A549 (cell line): ENCODE data around the gene TEKTIP1. TPM values are rescaled to one million over a fixed set of nuclear protein-coding genes. Genes with fewer than 3 reads are reported as not detected.
A peak's percentile ranks its signal among the peaks of the same experiment; 100 is the strongest.

Experiments used
- ATAC-seq, 2 experiments: fragments of 200-7000 bp in 1 of 2; fragments of >200 bp in 1 of 2; cut with Nextera tagmentation in 1 of 2; cut with Tn5 transposase in 1 of 2; 3 replicates each; pipeline versions ENCODE4 v1.8.0 to v1.9.1; 2018 to 2020; ENCODE audit warnings: mild to moderate bottlenecking in 1 of 2, moderate library complexity in 1 of 2
- CTCF ChIA-PET: fragments of 300-600 bp; sonication (Branson Sonifier 250); formaldehyde crosslinking; extraction: SDS; loops from one replicate; lab custom pipeline; 2021; ENCODE audit warnings: antibody characterized with exemption, inconsistent platforms; lab: Yijun Ruan, JAX
- POLR2A ChIA-PET: fragments of 350-600 bp; formaldehyde crosslinking; extraction: SDS; loops from one replicate; lab custom pipeline; 2021; ENCODE audit warnings: antibody characterized with exemption, inconsistent platforms; lab: Yijun Ruan, JAX
- DNase-seq, 2 experiments: peaks; one replicate each; pipeline versions ENCODE4 v3.0.0 to v3.0.0-alpha.2; 2011 to 2016; ENCODE audit warnings: low read depth in 1 of 2, low spot score in 1 of 2
- FAIRE-seq: peaks from 2 replicates; lab custom pipeline; 2011; peaks lifted over from hg19 to GRCh38; lab: Jason Lieb, UNC
- H3K27ac ChIP-seq, 2 experiments: fragments of >200 bp; sonication (Bioruptor Twin); formaldehyde crosslinking; 3 replicates each; pipeline ENCODE4 v1.5.1; 2016 to 2017
- H3K4me1 ChIP-seq: fragments of >200 bp; sonication (Bioruptor Twin); formaldehyde crosslinking; 3 replicates; pipeline ENCODE4 v1.6.1; 2016
- H3K4me2 ChIP-seq: fragments of >200 bp; sonication (Bioruptor Twin); formaldehyde crosslinking; 3 replicates; pipeline ENCODE4 v1.6.1; 2016
- H3K4me3 ChIP-seq: fragments of >200 bp; sonication (Bioruptor Twin); formaldehyde crosslinking; 3 replicates; pipeline ENCODE4 v1.5.1; 2016
- H3K9me3 ChIP-seq: fragments of >200 bp; sonication (Bioruptor Twin); formaldehyde crosslinking; 3 replicates; pipeline ENCODE4 v1.6.1; 2016
- CEBPB ChIP-seq, 2 experiments: fragments of >200 bp in 1 of 2; sonication (Bioruptor Twin) in 1 of 2; formaldehyde crosslinking in 1 of 2; IDR thresholded peaks; 2 replicates each; pipeline ENCODE4 v1.6.1; 2012 to 2016
- EHMT2 ChIP-seq: fragments of 200-600 bp; sonication (generic); IDR thresholded peaks from 2 replicates; pipeline ENCODE4 v1.6.1; 2016; ENCODE audit warnings: antibody characterized with exemption, low read depth, mild to moderate bottlenecking, moderate library complexity
- FOXS1 ChIP-seq: fragments of 250-450 bp; sonication (Bioruptor Pico); IDR thresholded peaks from 2 replicates; pipeline ENCODE4 v1.5.0; 2020; ENCODE audit warnings: mild to moderate bottlenecking, moderate library complexity
- HOXB13 ChIP-seq: fragments of 250-450 bp; sonication (Bioruptor Pico); IDR thresholded peaks from 2 replicates; pipeline ENCODE4 v1.5.0; 2020; ENCODE audit warnings: low read depth, mild to moderate bottlenecking, moderate library complexity
- JUN ChIP-seq, 2 experiments: fragments of >200 bp; sonication (Bioruptor Twin); formaldehyde crosslinking; IDR thresholded peaks; 2 replicates in 1 of 2; 3 replicates in 1 of 2; pipeline ENCODE4 v1.6.1; 2016 to 2017
- JUNB ChIP-seq: fragments of >200 bp; sonication (Bioruptor Twin); formaldehyde crosslinking; IDR thresholded peaks from 2 replicates; pipeline ENCODE4 v1.6.1; 2016
- MAFK ChIP-seq: fragments of 450-650 bp; IDR thresholded peaks from 2 replicates; pipeline ENCODE4 v1.6.1; 2014; ENCODE audit not compliant: partially characterized antibody
- MYC ChIP-seq: IDR thresholded peaks from 2 replicates; pipeline ENCODE4 v1.6.1; 2012; ENCODE audit warnings: mild to moderate bottlenecking, inconsistent platforms, low read length, improper control_type of control experiment, borderline replicate concordance
- NFE2L2 ChIP-seq: fragments of 150-350 bp; conservative IDR thresholded peaks from 2 replicates; pipeline ENCODE4 v1.6.1; 2014; ENCODE audit warnings: low read length
- RFX5 ChIP-seq: fragments of 450-650 bp; IDR thresholded peaks from 2 replicates; pipeline ENCODE4 v1.7.1; 2014; ENCODE audit warnings: antibody characterized with exemption, mild to moderate bottlenecking, moderate library complexity
- SMC3 ChIP-seq: fragments of >200 bp; sonication (Bioruptor Twin); formaldehyde crosslinking; IDR thresholded peaks from 3 replicates; pipeline ENCODE4 v1.6.1; 2018; ENCODE audit warnings: inconsistent platforms
- WGBS: methylation state at CpG from one replicate; pipeline ENCODE4 v1.1.6; 2017; ENCODE audit errors: missing lambda C conversion rate; 5-methylcytosine and 5-hydroxymethylcytosine counted together
- polyA plus RNA-seq, 4 experiments: library from polyadenylated mRNA; depleted of rRNA in 3 of 4; stranded (reverse); fragments of >200 nt; fragmentation: RNase III in 1 of 4; extraction: RNeasy Plus Mini Kit Qiagen cat#74134 plus additional on column Dnase treatment in 1 of 4; gene quantifications; 2 replicates in 3 of 4; 3 replicates in 1 of 4; pipeline ENCODE4 v1.2.3, GENCODE V29; 2011 to 2017
- TF ChIP-seq, protein P1 (sequence below): fragments of >200 bp; sonication (Bioruptor Twin); formaldehyde crosslinking; IDR thresholded peaks from 3 replicates; pipeline ENCODE4 v1.6.1; 2016
- TF ChIP-seq, protein P2 (sequence below): fragments of >200 bp; sonication (Bioruptor Twin); formaldehyde crosslinking; IDR thresholded peaks from 2 replicates; pipeline ENCODE4 v1.6.1; 2016
- TF ChIP-seq, protein P3 (sequence below): IDR thresholded peaks from 2 replicates; pipeline ENCODE4 v1.6.1; 2012; ENCODE audit warnings: low read depth, borderline replicate concordance

Gene TEKTIP1
- polyA plus RNA-seq, 2 of the 4 experiments (the other 2 are of a cell fraction): not detected

DNA sequence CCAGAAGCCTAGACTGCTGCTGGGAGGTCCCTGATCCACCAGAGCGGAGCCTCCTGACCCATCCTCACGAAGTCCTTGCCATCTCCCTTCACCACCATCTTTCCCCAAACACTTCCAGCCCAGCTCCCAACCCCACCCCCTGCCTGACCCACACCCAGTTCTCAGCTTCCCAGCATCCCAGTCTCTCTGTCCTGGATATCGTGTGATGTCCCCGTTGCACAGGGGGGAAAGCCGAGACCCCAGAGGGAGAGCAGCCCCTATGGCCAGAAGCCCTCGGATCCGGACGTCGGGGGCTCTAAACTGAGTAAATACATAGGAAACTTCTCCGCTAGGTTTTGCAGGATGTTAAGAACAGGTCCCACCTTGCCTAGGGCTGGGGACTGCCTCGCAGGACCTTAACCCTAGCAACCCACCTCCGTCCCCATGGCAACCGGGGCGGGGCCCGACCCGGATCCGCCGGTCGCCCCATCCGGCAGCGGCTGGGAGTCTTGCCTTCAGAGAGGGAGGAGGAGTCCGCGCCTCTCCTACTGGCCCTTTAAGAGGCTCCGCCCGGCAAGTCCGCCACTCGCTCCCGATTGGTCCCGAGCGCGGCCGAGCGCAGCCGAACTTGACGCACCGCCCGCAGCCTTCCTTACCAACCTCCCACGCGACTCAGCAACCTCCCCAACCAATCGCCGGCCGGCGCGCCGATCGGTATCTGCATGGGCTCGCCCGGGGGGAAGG, 33.3 kb downstream of the TEKTIP1 start:
- ChIA-PET POLR2A (no interaction called here), CTCF (interaction anchor here (0.7 to 1.2 kb wide), 2 partner anchors 15 to 251 kb away, joined by 3 to 5 read pairs; partner anchors contain the start of gene MFSD12)
- peaks cover 22% of the 10 kb centered on the region for H3K4me1 ChIP-seq
- H3K27ac ChIP-seq: peak overlapping the region; percentile 79 to 94
- no peaks in the 10 kb centered on the region for H3K9me3 ChIP-seq
- 18% methylated on average over 8 of the region's 48 CpGs for WGBS
- H3K4me2 ChIP-seq: peak overlapping the region; percentile 90
- TF ChIP-seq, protein P1, sequence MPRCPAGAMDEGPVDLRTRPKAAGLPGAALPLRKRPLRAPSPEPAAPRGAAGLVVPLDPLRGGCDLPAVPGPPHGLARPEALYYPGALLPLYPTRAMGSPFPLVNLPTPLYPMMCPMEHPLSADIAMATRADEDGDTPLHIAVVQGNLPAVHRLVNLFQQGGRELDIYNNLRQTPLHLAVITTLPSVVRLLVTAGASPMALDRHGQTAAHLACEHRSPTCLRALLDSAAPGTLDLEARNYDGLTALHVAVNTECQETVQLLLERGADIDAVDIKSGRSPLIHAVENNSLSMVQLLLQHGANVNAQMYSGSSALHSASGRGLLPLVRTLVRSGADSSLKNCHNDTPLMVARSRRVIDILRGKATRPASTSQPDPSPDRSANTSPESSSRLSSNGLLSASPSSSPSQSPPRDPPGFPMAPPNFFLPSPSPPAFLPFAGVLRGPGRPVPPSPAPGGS: no peak
- peak; percentile 79 for TF ChIP-seq RFX5
- DNase-seq (peak; percentile 81 to 99), ATAC-seq (peak; percentile 91 to 93), FAIRE-seq (no peak)
- peak overlapping the region; percentile 50 for H3K4me3 ChIP-seq

DNA sequence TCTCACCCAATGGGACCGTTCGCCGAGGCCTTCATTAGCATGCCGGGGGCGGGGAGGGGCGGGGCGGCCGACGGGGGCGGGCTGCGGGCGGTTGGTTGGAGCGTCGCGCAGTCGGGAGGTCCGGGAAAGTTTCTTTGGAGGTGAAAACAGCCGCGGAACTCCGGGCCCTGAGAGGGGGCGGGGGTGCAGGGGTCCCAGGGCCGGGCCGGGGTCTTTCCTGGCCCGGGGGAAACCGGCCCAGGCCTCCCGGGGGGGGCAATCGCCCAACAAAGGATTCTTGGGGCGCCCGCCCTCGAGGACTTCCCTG, 33.8 kb downstream of the TEKTIP1 start, which contains the start of gene HMG20B:
Gene HMG20B, plus strand, starts transcription at position 90 of the 307 bp plus-strand sequence. CDS start 366 bp downstream, outside the sequence.
- Histone ChIP-seq H3K4me2 (peak within 1 kb of the TSS; percentile 90), H3K4me1 (peaks cover 22% of the 10 kb centered on the region), H3K27ac (peak within 1 kb of the TSS; percentile 79 to 94), H3K4me3 (peak within 1 kb of the TSS; percentile 89), H3K9me3 (no peaks in the 10 kb centered on the region)
- DNase-seq: no peak
- no peak for ATAC-seq
- WGBS: no CpG with 5 or more reads among the region's 30 CpGs
- ChIA-PET CTCF (interaction anchor here (3.8 to 9.7 kb wide), 2 partner anchors 15 to 26 kb away, joined by 70 to 100 read pairs; partner anchors contain the start of gene MFSD12), POLR2A (interaction anchor here (0.5 kb wide), 1 partner anchor 32 kb away, joined by 3 read pairs; no protein-coding TSS in a partner anchor)
- TF ChIP-seq JUN (IDR thresholded peaks at IDR 0.05) (peak in 1 of 2 experiments; percentile 62; a peak in 2 of 5 replicates), MYC (no peak)
- FAIRE-seq: no peak

DNA sequence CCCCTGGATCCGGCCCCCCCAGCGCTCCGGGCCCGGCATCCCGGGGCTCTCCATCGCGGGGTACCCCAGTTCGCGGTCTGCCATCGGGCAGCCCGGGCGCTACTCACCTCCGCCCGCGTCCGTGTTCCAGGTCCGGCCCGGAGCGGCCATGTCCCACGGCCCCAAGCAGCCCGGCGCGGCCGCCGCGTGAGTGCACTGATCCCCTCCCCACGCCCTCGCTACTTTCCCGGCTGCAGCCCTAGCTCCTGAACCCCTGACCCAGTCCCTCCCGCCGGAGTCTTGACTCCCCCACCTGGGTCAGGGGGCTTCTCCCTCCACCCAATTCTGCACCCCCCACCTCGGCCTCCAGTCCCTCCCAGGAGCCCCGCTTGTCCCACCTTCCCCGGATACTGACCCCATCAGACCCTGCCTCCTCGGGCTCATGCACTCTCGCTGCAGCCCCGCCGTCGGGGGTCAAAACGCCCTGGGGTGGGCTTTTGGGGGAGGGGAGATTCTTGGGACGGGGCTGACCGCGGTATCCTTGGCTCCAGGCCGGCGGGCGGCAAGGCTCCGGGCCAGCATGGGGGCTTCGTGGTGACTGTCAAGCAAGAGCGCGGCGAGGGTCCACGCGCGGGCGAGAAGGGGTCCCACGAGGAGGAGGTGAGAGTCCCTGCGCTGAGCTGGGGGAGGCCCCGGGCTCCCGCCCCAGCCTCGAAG, 34.3 kb downstream of the TEKTIP1 start:
- POLR2A ChIA-PET: interaction anchor here (0.5 to 1.5 kb wide), 4 partner anchors 9 to 32 kb away, joined by 3 to 14 read pairs (median 5); partner anchors contain the start of gene MFSD12
- FAIRE-seq: no peak
- Histone ChIP-seq H3K27ac (peak overlapping the region; percentile 73 to 92), H3K4me3 (peak overlapping the region; percentile 89), H3K4me1 (peaks cover 22% of the 10 kb centered on the region), H3K9me3 (no peaks in the 10 kb centered on the region), H3K4me2 (peak overlapping the region; percentile 83)
- no peak for DNase-seq
- peak; percentile 42 to 63 for ATAC-seq
- no peak for TF ChIP-seq CEBPB (IDR thresholded peaks at IDR 0.05)
- no peak for TF ChIP-seq SMC3
- TF ChIP-seq JUNB: no peak
- TF ChIP-seq, protein P2, sequence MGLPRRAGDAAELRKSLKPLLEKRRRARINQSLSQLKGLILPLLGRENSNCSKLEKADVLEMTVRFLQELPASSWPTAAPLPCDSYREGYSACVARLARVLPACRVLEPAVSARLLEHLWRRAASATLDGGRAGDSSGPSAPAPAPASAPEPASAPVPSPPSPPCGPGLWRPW: no peak
- TF ChIP-seq, protein P3, sequence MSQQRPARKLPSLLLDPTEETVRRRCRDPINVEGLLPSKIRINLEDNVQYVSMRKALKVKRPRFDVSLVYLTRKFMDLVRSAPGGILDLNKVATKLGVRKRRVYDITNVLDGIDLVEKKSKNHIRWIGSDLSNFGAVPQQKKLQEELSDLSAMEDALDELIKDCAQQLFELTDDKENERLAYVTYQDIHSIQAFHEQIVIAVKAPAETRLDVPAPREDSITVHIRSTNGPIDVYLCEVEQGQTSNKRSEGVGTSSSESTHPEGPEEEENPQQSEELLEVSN: no peak
- TF ChIP-seq FOXS1: no peak
- TF ChIP-seq HOXB13 (CRISPR knock-in tag): no peak
- TF ChIP-seq NFE2L2: no peak
- TF ChIP-seq EHMT2: no peak
- TF ChIP-seq MAFK: no peak
- CTCF ChIA-PET: interaction anchor here (0.6 to 9.7 kb wide), 4 partner anchors 12 to 36 kb away, joined by 3 to 100 read pairs (median 56); partner anchors contain the start of genes GIPC3 and MFSD12
- WGBS: 0% methylated on average over 19 of the region's 60 CpGs
